K562 (cell line): Measurements from ENCODE around the gene SRPK3. TPM values are rescaled to one million over a fixed set of nuclear protein-coding genes. Genes with fewer than 3 reads are reported as not detected.

Experiments used
- BRCA1 ChIP-seq, 2 experiments: fragments of 450-650 bp in 1 of 2; sonication (generic) in 1 of 2; formaldehyde crosslinking in 1 of 2; IDR thresholded peaks; 2 replicates each; pipeline versions ENCODE4 v1.5.0 to v1.6.1; 2017 to 2020; ENCODE audit warnings: mild to moderate bottlenecking in 1 of 2, missing genetic modification reagents in 1 of 2
- BRD4 ChIP-seq: fragments of 200-600 bp; sonication (generic); IDR thresholded peaks from 2 replicates; pipeline ENCODE4 v1.6.1; 2017; ENCODE audit warnings: inconsistent platforms
- CBFA2T2 ChIP-seq: fragments of 450-650 bp; conservative IDR thresholded peaks from 2 replicates; pipeline ENCODE4 v1.6.1; 2017; ENCODE audit warnings: mild to moderate bottlenecking
- CBFA2T3 ChIP-seq: fragments of 450-650 bp; IDR thresholded peaks from 2 replicates; pipeline ENCODE4 v1.6.1; 2017
- CREBBP ChIP-seq: IDR thresholded peaks from one replicate; pipeline ENCODE4 v1.6.1; 2012; ENCODE audit warnings: low read depth, mild to moderate bottlenecking, control low read depth, inconsistent platforms, low read length
- FOXJ2 ChIP-seq: fragments of 200-800 bp; sonication (Bioruptor generic); IDR thresholded peaks from 2 replicates; pipeline ENCODE4 v1.6.1; 2016; ENCODE audit warnings: missing genetic modification characterization, missing compliant biosample characterization
- MEF2D ChIP-seq: conservative IDR thresholded peaks from 2 replicates; pipeline ENCODE4 v1.6.1; 2016; ENCODE audit warnings: low read depth, missing genetic modification characterization, missing compliant biosample characterization
- MTA1 ChIP-seq: fragments of 450-650 bp; IDR thresholded peaks from 2 replicates; pipeline ENCODE4 v1.6.1; 2017; ENCODE audit warnings: borderline replicate concordance
- NR4A1 ChIP-seq, 2 experiments: fragments of 250-450 bp in 1 of 2; fragments of 450-650 bp in 1 of 2; sonication (Bioruptor Pico) in 1 of 2; IDR thresholded peaks; 2 replicates each; pipeline versions ENCODE4 v1.4.0 to v1.6.1; 2016 to 2020; ENCODE audit warnings: mild to moderate bottlenecking in 2 of 2, missing compliant biosample characterization in 1 of 2, missing genetic modification characterization in 1 of 2, moderate library complexity in 1 of 2
- PTBP1 ChIP-seq: fragments of 200-400 bp; formaldehyde crosslinking; IDR thresholded peaks from 2 replicates; pipeline ENCODE4 v1.6.1; 2017; ENCODE audit warnings: low read depth, low read length
- SETDB1 ChIP-seq: IDR thresholded peaks from one replicate; pipeline ENCODE4 v1.6.1; 2012; ENCODE audit warnings: low read length, control low read depth, inconsistent platforms
- SOX6 ChIP-seq: fragments of 450-650 bp; IDR thresholded peaks from 2 replicates; pipeline ENCODE4 v1.6.1; 2014; ENCODE audit warnings: mild to moderate bottlenecking
- TEAD1 ChIP-seq, 2 experiments: fragments of 450-650 bp in 1 of 2; sonication (generic) in 1 of 2; formaldehyde crosslinking; IDR thresholded peaks; 2 replicates each; pipeline versions ENCODE4 v1.4.0 to v1.8.0; 2020 to 2022; ENCODE audit warnings: mild to moderate bottlenecking in 2 of 2, missing genetic modification reagents in 1 of 2
- ZC3H4 ChIP-seq: sonication (generic); formaldehyde crosslinking; IDR thresholded peaks from 2 replicates; pipeline ENCODE4 v1.9.0; 2021; ENCODE audit warnings: missing genetic modification reagents, borderline replicate concordance
- ZFP30 ChIP-seq: fragments of 250-450 bp; sonication (Bioruptor Pico); IDR thresholded peaks from 2 replicates; pipeline ENCODE4 v1.8.0; 2022; ENCODE audit warnings: moderate library complexity, mild to moderate bottlenecking, inconsistent platforms, borderline replicate concordance
- ZNF41 ChIP-seq: fragments of 250-450 bp; sonication (Bioruptor Pico); conservative IDR thresholded peaks from 2 replicates; pipeline ENCODE4 v1.4.0; 2020; ENCODE audit warnings: mild to moderate bottlenecking
- ZNF551 ChIP-seq: fragments of 250-450 bp; sonication (Bioruptor Pico); IDR thresholded peaks from 2 replicates; pipeline ENCODE4 v1.5.0; 2021; ENCODE audit warnings: mild to moderate bottlenecking, moderate library complexity
- ZNF780A ChIP-seq: fragments of 250-450 bp; sonication (Bioruptor Pico); IDR thresholded peaks from 2 replicates; pipeline ENCODE4 v1.5.0; 2021; ENCODE audit warnings: mild to moderate bottlenecking
- ZNF79 ChIP-seq: fragments of 250-450 bp; sonication (Bioruptor Pico); IDR thresholded peaks from 2 replicates; pipeline ENCODE4 v1.4.0; 2020; ENCODE audit warnings: low read depth, mild to moderate bottlenecking, moderate library complexity
- ZSCAN29 ChIP-seq: fragments of 450-650 bp; IDR thresholded peaks from 2 replicates; pipeline ENCODE4 v1.6.1; 2017
- ZSCAN32 ChIP-seq: fragments of 450-650 bp; formaldehyde crosslinking; IDR thresholded peaks from 2 replicates; pipeline ENCODE4 v1.4.0; 2020; ENCODE audit warnings: mild to moderate bottlenecking, moderate library complexity
- polyA plus RNA-seq, 8 experiments: library from polyadenylated mRNA; depleted of rRNA in 4 of 8; stranded (reverse) in 5 of 8; unstranded in 3 of 8; fragments of >200 nt; fragmentation: Nextera tagmentation in 2 of 8; fragmentation: Illumina TruSeq in 1 of 8; extraction: Ambion mirVana in 2 of 8; extraction: Trizol in 1 of 8; gene quantifications; 2 replicates each; pipeline versions ENCODE4 v1.2.1 to v1.2.3, GENCODE V29; 2011 to 2014; ENCODE audit warnings: inconsistent platforms in 1 of 8, missing spikeins in 1 of 8
- total RNA-seq, 7 experiments: library from RNA; depleted of rRNA in 6 of 7; stranded (reverse); fragments of >200 nt in 6 of 7; fragmentation: Illumina TruSeq in 2 of 7; extraction: Trizol in 2 of 7; gene quantifications; 2 replicates each; pipeline versions ENCODE4 v1.2.1 to v1.2.3, GENCODE V29; 2011 to 2021; ENCODE audit warnings: low replicate concordance in 1 of 7
- TF ChIP-seq, protein P1 (sequence below): fragments of 450-650 bp; IDR thresholded peaks from 2 replicates; pipeline ENCODE4 v1.7.1; 2018; ENCODE audit warnings: mild to moderate bottlenecking, low read depth; ENCODE audit not compliant: partially characterized antibody
- TF ChIP-seq, protein P2 (sequence below): fragments of 250-450 bp; sonication (Bioruptor Pico); IDR thresholded peaks from 2 replicates; pipeline ENCODE4 v1.4.0; 2020; ENCODE audit warnings: borderline replicate concordance
- TF ChIP-seq, protein P3 (sequence below): fragments of 250-450 bp; sonication (Bioruptor Pico); IDR thresholded peaks from 2 replicates; pipeline ENCODE4 v1.4.0; 2020
- TF ChIP-seq, protein P4 (sequence below): sonication (generic); formaldehyde crosslinking; IDR thresholded peaks from 2 replicates; pipeline ENCODE4 v1.9.0; 2022; ENCODE audit warnings: mild to moderate bottlenecking, missing genetic modification reagents

Gene SRPK3
- total and polyA plus RNA-seq, 9 of the 15 experiments (the other 6 are each of a cell fraction or from before 2014, with no cell fraction given), result 0.01 to 0.09 (median 0.04) TPM; not detected in 2

- TF ChIP-seq, protein P1, sequence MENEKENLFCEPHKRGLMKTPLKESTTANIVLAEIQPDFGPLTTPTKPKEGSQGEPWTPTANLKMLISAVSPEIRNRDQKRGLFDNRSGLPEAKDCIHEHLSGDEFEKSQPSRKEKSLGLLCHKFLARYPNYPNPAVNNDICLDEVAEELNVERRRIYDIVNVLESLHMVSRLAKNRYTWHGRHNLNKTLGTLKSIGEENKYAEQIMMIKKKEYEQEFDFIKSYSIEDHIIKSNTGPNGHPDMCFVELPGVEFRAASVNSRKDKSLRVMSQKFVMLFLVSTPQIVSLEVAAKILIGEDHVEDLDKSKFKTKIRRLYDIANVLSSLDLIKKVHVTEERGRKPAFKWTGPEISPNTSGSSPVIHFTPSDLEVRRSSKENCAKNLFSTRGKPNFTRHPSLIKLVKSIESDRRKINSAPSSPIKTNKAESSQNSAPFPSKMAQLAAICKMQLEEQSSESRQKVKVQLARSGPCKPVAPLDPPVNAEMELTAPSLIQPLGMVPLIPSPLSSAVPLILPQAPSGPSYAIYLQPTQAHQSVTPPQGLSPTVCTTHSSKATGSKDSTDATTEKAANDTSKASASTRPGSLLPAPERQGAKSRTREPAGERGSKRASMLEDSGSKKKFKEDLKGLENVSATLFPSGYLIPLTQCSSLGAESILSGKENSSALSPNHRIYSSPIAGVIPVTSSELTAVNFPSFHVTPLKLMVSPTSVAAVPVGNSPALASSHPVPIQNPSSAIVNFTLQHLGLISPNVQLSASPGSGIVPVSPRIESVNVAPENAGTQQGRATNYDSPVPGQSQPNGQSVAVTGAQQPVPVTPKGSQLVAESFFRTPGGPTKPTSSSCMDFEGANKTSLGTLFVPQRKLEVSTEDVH, result no peak
- TF ChIP-seq ZSCAN29 (no peak), MTA1 (no peak), CBFA2T3 (peak; percentile 66), ZC3H4 (CRISPR knock-in tag) (no peak), BRCA1 (IDR thresholded peaks at IDR 0.05) (no peak), BRCA1 (CRISPR knock-in tag; IDR thresholded peaks at IDR 0.05) (no peak), PTBP1 (no peak), SETDB1 (no peak), ZNF551 (CRISPR knock-in tag) (no peak), CBFA2T2 (0 out of 2 replicates have a peak, but pooled peaks have one; percentile 24), ZFP30 (CRISPR knock-in tag) (no peak), ZNF780A (CRISPR knock-in tag) (no peak), SOX6 (peak; percentile 60; the same call in 1 of the 2 replicates), BRD4 (no peak), FOXJ2 (tag) (peak; percentile 71), MEF2D (tag) (no peak), ZNF79 (CRISPR knock-in tag) (no peak), CREBBP (no peak), NR4A1 (CRISPR knock-in tag; IDR thresholded peaks at IDR 0.05) (no peak), NR4A1 (tag; IDR thresholded peaks at IDR 0.05) (no peak), ZSCAN32 (CRISPR knock-in tag) (no peak), ZNF41 (CRISPR knock-in tag) (no peak), TEAD1 (CRISPR knock-in tag; IDR thresholded peaks at IDR 0.05) (no peak)
- TF ChIP-seq, protein P2, sequence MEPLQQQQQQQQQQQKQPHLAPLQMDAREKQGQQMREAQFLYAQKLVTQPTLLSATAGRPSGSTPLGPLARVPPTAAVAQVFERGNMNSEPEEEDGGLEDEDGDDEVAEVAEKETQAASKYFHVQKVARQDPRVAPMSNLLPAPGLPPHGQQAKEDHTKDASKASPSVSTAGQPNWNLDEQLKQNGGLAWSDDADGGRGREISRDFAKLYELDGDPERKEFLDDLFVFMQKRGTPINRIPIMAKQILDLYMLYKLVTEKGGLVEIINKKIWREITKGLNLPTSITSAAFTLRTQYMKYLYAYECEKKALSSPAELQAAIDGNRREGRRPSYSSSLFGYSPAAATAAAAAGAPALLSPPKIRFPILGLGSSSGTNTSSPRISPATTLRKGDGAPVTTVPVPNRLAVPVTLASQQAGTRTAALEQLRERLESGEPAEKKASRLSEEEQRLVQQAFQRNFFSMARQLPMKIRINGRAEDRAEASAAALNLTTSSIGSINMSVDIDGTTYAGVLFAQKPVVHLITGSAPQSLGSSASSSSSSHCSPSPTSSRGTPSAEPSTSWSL (CRISPR knock-in tag), result no peak
- TF ChIP-seq, protein P3, sequence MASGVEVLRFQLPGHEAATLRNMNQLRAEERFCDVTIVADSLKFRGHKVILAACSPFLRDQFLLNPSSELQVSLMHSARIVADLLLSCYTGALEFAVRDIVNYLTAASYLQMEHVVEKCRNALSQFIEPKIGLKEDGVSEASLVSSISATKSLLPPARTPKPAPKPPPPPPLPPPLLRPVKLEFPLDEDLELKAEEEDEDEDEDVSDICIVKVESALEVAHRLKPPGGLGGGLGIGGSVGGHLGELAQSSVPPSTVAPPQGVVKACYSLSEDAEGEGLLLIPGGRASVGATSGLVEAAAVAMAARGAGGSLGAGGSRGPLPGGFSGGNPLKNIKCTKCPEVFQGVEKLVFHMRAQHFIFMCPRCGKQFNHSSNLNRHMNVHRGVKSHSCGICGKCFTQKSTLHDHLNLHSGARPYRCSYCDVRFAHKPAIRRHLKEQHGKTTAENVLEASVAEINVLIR (CRISPR knock-in tag), result no peak
- TF ChIP-seq, protein P4, sequence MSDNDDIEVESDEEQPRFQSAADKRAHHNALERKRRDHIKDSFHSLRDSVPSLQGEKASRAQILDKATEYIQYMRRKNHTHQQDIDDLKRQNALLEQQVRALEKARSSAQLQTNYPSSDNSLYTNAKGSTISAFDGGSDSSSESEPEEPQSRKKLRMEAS (CRISPR knock-in tag), result no peak
Measured at GRCh38 chrX:153791104-153791852, 10.4 kb downstream of the SRPK3 start (continued).
